Adrenal gland (tissue), 12 donors: ENCODE measurements around the gene CFAP141. TPM values are rescaled to one million over a fixed set of nuclear protein-coding genes. Genes with fewer than 3 reads are reported as not detected.

Experiments
- DNase-seq, 7 donors: peaks; one replicate each; pipeline ENCODE4 v3.0.0-alpha.2; 2019 to 2020
- H3K27ac ChIP-seq, 5 donors: fragments of 200-600 bp; sonication (generic) in 4 of 5; 1 replicate in 3 of 5; 2 replicates in 2 of 5; pipeline versions ENCODE4 v1.5.1 to v1.8.0; 2016 to 2020; ENCODE audit warnings: mild to moderate bottlenecking in 1 of 5
- H3K27me3 ChIP-seq: fragments of 200-600 bp; 2 replicates; pipeline ENCODE4 v1.8.0; 2021
- H3K36me3 ChIP-seq, 2 donors: fragments of 200-600 bp; replicated peaks in 1 of 2; 1 replicate in 1 of 2; 2 replicates in 1 of 2; pipeline versions ENCODE4 v1.5.1 to v1.8.0; 2018 to 2022
- H3K4me1 ChIP-seq, 2 donors: fragments of 200-600 bp; replicated peaks in 1 of 2; 1 replicate in 1 of 2; 2 replicates in 1 of 2; pipeline versions ENCODE4 v1.5.1 to v1.8.0; 2018 to 2021
- H3K4me3 ChIP-seq, 4 donors: fragments of 200-600 bp; sonication (generic) in 3 of 4; one replicate each; pipeline ENCODE4 v1.5.1; 2016 to 2018
- H3K9me3 ChIP-seq, 3 donors: fragments of 200-600 bp; sonication (generic) in 1 of 3; replicated peaks in 1 of 3; 1 replicate in 2 of 3; 2 replicates in 1 of 3; pipeline versions ENCODE4 v1.5.1 to v1.8.0; 2016 to 2021
- POLR2A ChIP-seq, 2 donors: fragments of 450-650 bp; IDR thresholded peaks; one replicate each; pipeline ENCODE4 v1.6.1; 2017; ENCODE audit warnings: antibody characterized with exemption in 2 of 2, mild to moderate bottlenecking in 2 of 2, moderate library complexity in 1 of 2
- WGBS, 4 donors: extraction: QIAGEN DNeasy Blood & Tissue Kit in 2 of 4; methylation state at CpG; one replicate each; pipeline versions ENCODE4 v1.1.5 to v1.1.7; 2013 to 2017; 5-methylcytosine and 5-hydroxymethylcytosine counted together
- intact Hi-C, 2 donors: fragments of 100-400 bp; cut with DNase I; formaldehyde crosslinking; loops; one replicate each; pipeline versions ENCODE4 v1.14.1 to v1.15.0; 2022 to 2023
- polyA plus RNA-seq, 3 donors: library from polyadenylated mRNA; stranded (reverse); fragments of 200-250 nt in 2 of 3; fragments of 350-450 nt in 1 of 3; fragmentation: Illumina TruSeq in 1 of 3; extraction: RNeasy Lipid Tissue Mini Kit (QIAGEN cat#74804) in 1 of 3; gene quantifications; one replicate each; pipeline ENCODE4 v1.2.3, GENCODE V29; 2013 to 2014
- total RNA-seq, 9 donors: library from RNA; depleted of rRNA in 4 of 9; stranded (reverse); fragments of >200 nt in 4 of 9; fragments of 120-200 nt in 1 of 9; fragmentation: NEBNext Ultra II Directional in 1 of 9; extraction: Animal tissue kit (Norgen Biotek cat#: 25700) in 1 of 9; gene quantifications; one replicate each; pipeline versions ENCODE4 v1.1.0 to v1.2.4, GENCODE V29; 2013 to 2023
- TF ChIP-seq, protein P1 (sequence below), 6 experiments: fragments of 450-650 bp in 4 of 6; fragments of 200-600 bp in 2 of 6; sonication (generic) in 1 of 6; IDR thresholded peaks; 1 replicate in 5 of 6; 2 replicates in 1 of 6; pipeline versions ENCODE4 v1.5.1 to v1.8.0; 2016 to 2021; ENCODE audit warnings: antibody characterized with exemption in 6 of 6, mild to moderate bottlenecking in 2 of 6, moderate library complexity in 1 of 6
- donor health status: healthy with polysubstance abuse.
- donor health status: Bipolar disorder and iron deficiency.
- donor health status: DM: yes; HTN: yes; CAD: no.
- donor health status: DM: no; HTN: no; CAD: no.
- donor health status: DM: no; HTN: no; CAD: no.
- donor health status: DM: yes; HTN: yes; CAD: no.

The CFAP141 gene
- total and polyA plus RNA-seq, 12 donors: 0.51 TPM; not detected in 11

DNA sequence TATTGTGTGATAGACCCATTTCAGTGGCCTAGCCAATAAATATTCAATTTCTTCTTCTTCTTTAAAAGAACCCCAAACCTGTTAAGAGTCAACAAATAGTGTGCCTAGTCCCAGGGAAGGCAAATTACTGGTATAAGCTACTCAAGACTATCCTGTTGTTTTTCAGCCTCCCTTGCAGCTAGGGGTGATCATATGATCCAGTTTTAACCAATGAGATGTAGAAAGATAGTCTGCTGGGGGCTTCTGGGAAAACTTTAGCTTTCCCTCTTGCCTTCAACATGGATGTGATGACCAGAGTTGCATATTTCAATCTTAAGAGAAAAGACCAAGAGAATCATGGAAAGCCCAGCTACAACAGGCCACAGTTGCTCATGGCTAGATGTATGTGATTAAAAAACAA is 46.6 kb downstream of the CFAP141 start:
- peaks cover 12 to 24% of the 10 kb centered on the region in 2 donors for H3K4me1 ChIP-seq
- no peaks in the 10 kb centered on the region for H3K27me3 ChIP-seq
- TF ChIP-seq, protein P1, sequence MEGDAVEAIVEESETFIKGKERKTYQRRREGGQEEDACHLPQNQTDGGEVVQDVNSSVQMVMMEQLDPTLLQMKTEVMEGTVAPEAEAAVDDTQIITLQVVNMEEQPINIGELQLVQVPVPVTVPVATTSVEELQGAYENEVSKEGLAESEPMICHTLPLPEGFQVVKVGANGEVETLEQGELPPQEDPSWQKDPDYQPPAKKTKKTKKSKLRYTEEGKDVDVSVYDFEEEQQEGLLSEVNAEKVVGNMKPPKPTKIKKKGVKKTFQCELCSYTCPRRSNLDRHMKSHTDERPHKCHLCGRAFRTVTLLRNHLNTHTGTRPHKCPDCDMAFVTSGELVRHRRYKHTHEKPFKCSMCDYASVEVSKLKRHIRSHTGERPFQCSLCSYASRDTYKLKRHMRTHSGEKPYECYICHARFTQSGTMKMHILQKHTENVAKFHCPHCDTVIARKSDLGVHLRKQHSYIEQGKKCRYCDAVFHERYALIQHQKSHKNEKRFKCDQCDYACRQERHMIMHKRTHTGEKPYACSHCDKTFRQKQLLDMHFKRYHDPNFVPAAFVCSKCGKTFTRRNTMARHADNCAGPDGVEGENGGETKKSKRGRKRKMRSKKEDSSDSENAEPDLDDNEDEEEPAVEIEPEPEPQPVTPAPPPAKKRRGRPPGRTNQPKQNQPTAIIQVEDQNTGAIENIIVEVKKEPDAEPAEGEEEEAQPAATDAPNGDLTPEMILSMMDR (IDR thresholded peaks at IDR 0.05): no peak
- TF ChIP-seq POLR2A (IDR thresholded peaks at IDR 0.05): no peak
- H3K36me3 ChIP-seq: peaks cover 0 to 58% of the 10 kb centered on the region in 2 donors
- H3K4me3 ChIP-seq: no peak overlapping the region
- peak overlapping the region in 1 of 5 donors; percentile 85 for H3K27ac ChIP-seq
- DNase-seq: no peak
- no peaks in the 10 kb centered on the region for H3K9me3 ChIP-seq
- intact Hi-C loops: no loop called here

DNA sequence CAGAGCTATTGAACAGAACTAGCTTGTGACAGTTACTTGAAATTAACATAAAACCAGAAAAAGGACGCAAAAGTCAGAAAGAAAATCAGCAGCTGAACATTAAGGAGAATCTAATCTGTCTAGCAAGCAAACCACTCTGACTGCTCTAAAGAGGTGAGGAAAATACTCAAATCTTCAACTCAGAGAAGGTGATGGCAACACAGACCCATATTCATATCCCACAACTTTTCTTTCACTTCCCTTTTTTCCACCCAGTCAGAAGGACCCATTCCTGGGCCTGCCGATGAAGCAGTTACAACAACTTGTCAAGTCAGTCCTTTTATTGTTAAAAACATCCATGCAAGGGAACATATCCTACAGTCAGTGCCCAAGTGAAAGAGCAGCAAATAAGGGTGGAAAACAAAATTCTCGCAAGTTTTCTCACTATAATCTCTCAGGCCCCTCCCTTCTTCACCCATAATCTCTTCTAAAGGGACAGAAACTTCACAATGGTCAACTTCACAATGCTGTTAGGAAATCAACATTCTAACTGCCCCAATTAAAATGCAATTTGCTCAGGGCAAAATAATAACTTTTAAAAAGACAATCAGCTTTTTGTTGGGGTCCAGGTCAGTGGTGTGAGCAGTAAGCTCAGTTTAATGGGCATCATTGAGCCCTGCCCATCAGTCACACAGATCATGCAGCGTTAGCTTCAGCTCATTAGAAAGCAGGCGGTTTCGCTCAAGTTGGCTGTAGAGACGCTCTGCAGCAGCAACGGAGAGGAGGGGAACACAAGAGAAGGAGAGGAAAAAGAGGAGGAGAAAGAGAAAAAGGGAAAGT is 47.6 kb downstream of the CFAP141 start:
- H3K27ac ChIP-seq: peak overlapping the region in 3 of 5 donors; percentile 36 to 85 (median 46)

DNA sequence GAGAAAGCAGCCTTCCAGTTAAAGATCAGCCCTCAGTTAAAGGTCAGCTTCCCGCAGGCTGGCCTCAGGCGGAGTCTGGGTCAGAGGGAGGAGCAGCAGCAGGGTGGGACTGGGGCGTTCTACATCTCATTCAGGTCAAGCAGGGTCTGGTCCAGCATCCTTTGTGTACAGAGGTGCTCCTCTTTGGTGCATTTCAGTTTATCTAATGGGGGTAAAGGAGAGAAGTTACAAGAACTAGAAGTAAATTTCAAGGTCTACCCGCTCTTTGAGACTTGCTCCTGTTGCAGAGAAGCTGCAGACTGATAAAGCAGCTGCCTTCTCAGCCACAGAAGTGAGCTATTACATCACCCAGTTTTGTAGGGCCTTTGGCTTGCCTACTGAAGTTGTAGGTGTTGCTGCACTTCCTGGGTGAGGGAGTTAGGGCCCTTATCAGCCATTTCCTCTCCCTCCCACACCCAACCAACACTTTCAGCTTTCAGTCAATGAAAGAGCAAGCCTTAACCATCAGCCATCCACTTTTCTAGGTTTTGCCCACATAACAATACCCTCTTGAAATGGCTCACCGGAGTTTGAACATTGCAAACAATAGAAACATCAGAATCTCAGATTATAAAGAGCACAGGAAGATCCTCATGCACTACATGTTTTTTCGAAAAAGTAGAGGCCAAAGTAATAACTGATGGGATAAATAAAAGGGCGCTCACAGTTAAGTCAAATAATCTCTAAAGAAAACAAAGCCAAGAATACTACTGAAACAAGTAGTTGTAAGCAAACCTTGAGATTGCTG is 48.4 kb downstream of the CFAP141 start:
- TF ChIP-seq, protein P1 (IDR thresholded peaks at IDR 0.05): no peak
- peak in 1 of 2 donors; percentile 28 for TF ChIP-seq POLR2A (IDR thresholded peaks at IDR 0.05)
- intact Hi-C loops: no loop called here
- Histone ChIP-seq H3K36me3 (peaks cover 0 to 40% of the 10 kb centered on the region in 2 donors), H3K27ac (peak overlapping the region in 3 of 5 donors; percentile 36 to 85 (median 46)), H3K4me3 (no peak overlapping the region), H3K27me3 (no peaks in the 10 kb centered on the region), H3K4me1 (peaks cover 12 to 24% of the 10 kb centered on the region in 2 donors), H3K9me3 (no peaks in the 10 kb centered on the region)
- 47 to 53% (median 49%) methylated on average over 7 of the region's 7 CpGs for WGBS, 4 donors
- peak in 5 of 7 donors; percentile 38 to 57 (median 43) for DNase-seq

More for the DNA sequence above, 47.6 kb downstream of the CFAP141 start:
- no peak for TF ChIP-seq POLR2A (IDR thresholded peaks at IDR 0.05)
- TF ChIP-seq, protein P1 (IDR thresholded peaks at IDR 0.05): no peak
- DNase-seq: no peak
- intact Hi-C loops: no loop called here
- no peaks in the 10 kb centered on the region for H3K27me3 ChIP-seq
- no peaks in the 10 kb centered on the region for H3K9me3 ChIP-seq
- H3K4me1 ChIP-seq: peaks cover 12 to 24% of the 10 kb centered on the region in 2 donors
- 83 to 91% (median 87%) methylated on average over 8 of the region's 8 CpGs for WGBS, 4 donors
- peaks cover 0 to 48% of the 10 kb centered on the region in 2 donors for H3K36me3 ChIP-seq
- no peak overlapping the region for H3K4me3 ChIP-seq

DNA sequence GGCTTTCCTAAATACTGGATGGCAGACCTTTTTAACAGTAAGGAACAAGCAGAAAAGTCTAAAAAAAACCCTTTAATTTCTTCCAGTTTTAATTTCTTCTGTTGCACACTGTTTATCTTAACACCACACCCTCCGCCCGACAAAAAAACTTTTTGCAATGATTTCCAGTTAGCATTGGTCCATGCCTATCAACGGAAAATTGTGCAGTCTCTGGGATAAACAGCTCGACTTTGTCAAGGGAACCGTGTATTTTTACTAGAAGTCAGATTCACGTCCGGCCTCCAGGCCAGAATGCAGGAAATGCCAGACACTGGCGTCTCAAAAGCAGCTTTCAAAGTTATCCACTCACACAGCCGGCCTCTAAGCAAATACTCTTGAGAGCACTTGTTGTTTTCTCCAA is 50.9 kb downstream of the CFAP141 start:
- WGBS, 4 donors: 44 to 59% (median 52%) methylated on average over 9 of the region's 9 CpGs
- no peak overlapping the region for H3K4me3 ChIP-seq

More for the DNA sequence above, 50.9 kb downstream of the CFAP141 start:
- no peaks in the 10 kb centered on the region for H3K27me3 ChIP-seq
- H3K9me3 ChIP-seq: no peaks in the 10 kb centered on the region
- peak overlapping the region in 3 of 5 donors; percentile 5 to 81 (median 61) for H3K27ac ChIP-seq
- DNase-seq: peak in 4 of 7 donors; percentile 29 to 69 (median 34)
- H3K36me3 ChIP-seq: peaks cover 0 to 27% of the 10 kb centered on the region in 2 donors
- intact Hi-C loops: no loop called here
- peaks cover 17 to 35% of the 10 kb centered on the region in 2 donors for H3K4me1 ChIP-seq
- TF ChIP-seq, protein P1 (IDR thresholded peaks at IDR 0.05): no peak
- no peak for TF ChIP-seq POLR2A (IDR thresholded peaks at IDR 0.05)
